ENCODE results near the gene KYNU.
"Not testable (repeated sequence)": the region's sequence is repeated elsewhere in the genome, so short reads cannot be mapped to it uniquely, and the experiment has no call there.

GRCh38 chr2:142882500-142882899, 5.0 kb downstream of the KYNU start:
- TF ChIP-seq, protein P1, sequence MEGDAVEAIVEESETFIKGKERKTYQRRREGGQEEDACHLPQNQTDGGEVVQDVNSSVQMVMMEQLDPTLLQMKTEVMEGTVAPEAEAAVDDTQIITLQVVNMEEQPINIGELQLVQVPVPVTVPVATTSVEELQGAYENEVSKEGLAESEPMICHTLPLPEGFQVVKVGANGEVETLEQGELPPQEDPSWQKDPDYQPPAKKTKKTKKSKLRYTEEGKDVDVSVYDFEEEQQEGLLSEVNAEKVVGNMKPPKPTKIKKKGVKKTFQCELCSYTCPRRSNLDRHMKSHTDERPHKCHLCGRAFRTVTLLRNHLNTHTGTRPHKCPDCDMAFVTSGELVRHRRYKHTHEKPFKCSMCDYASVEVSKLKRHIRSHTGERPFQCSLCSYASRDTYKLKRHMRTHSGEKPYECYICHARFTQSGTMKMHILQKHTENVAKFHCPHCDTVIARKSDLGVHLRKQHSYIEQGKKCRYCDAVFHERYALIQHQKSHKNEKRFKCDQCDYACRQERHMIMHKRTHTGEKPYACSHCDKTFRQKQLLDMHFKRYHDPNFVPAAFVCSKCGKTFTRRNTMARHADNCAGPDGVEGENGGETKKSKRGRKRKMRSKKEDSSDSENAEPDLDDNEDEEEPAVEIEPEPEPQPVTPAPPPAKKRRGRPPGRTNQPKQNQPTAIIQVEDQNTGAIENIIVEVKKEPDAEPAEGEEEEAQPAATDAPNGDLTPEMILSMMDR (IDR thresholded peaks at IDR 0.05), result not testable (repeated sequence)
- not testable (repeated sequence) for TF ChIP-seq POLR2A, POLR2AphosphoS5 (IDR thresholded peaks at IDR 0.05)
